IMR-90 (cell line): Measurements from ENCODE around the gene GREB1L.

Source experiments
- NFE2L2 ChIP-seq: fragments of 150-350 bp; IDR thresholded peaks from 2 replicates; pipeline ENCODE4 v1.6.1; 2016; ENCODE audit warnings: low read depth, mild to moderate bottlenecking, low read length
- RAD21 ChIP-seq: IDR thresholded peaks from 2 replicates; pipeline ENCODE4 v1.6.1; 2012; ENCODE audit warnings: low read length, improper control_type of control experiment
- TF ChIP-seq, protein P1 (sequence below): conservative IDR thresholded peaks from 2 replicates; pipeline ENCODE4 v1.5.1; 2012; ENCODE audit warnings: mild to moderate bottlenecking, low read depth, low read length, improper control_type of control experiment

DNA sequence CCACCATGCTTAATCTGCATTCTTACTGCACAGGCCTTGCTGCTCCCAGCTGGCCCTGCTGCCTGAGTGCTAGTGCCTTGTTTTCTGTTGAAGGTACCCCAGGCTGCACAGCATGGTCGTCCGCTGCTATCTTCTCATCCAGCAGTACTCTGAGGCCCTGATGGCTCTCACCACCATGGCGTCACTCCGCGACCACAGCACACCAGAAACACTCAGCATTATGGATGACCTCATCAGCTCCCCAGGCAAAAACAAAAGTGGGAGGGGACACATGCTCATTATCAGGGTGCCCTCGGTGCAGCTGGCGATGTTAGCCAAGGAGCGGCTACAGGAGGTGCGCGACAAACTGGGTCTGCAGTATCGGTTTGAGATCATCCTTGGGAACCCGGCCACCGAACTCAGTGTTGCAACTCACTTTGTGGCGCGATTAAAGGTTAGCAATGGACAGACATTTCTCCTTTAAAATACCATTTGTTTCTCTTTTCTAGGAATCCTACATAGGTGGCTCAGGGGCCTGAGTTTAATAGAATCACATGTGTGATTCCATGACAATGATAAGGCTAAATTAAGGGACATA is 248.0 kb downstream of the GREB1L start:
- TF ChIP-seq RAD21 (no peak), NFE2L2 (no peak)
- TF ChIP-seq, protein P1, sequence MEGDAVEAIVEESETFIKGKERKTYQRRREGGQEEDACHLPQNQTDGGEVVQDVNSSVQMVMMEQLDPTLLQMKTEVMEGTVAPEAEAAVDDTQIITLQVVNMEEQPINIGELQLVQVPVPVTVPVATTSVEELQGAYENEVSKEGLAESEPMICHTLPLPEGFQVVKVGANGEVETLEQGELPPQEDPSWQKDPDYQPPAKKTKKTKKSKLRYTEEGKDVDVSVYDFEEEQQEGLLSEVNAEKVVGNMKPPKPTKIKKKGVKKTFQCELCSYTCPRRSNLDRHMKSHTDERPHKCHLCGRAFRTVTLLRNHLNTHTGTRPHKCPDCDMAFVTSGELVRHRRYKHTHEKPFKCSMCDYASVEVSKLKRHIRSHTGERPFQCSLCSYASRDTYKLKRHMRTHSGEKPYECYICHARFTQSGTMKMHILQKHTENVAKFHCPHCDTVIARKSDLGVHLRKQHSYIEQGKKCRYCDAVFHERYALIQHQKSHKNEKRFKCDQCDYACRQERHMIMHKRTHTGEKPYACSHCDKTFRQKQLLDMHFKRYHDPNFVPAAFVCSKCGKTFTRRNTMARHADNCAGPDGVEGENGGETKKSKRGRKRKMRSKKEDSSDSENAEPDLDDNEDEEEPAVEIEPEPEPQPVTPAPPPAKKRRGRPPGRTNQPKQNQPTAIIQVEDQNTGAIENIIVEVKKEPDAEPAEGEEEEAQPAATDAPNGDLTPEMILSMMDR, result no peak
